IPS-18a (cell line): Measurements from ENCODE around the gene CCDC69.
"Not testable (repeated sequence)": the region's sequence is repeated elsewhere in the genome, so short reads cannot be mapped to it uniquely, and the experiment has no call there.

ENCODE experiments used
- H3K27ac ChIP-seq: one replicate; pipeline ENCODE4 v1.5.1; 2013; ENCODE audit warnings: low read length
- H3K27me3 ChIP-seq: one replicate; pipeline ENCODE4 v1.6.1; 2013; ENCODE audit warnings: mild to moderate bottlenecking, low read length; ENCODE audit not compliant: control insufficient read depth, insufficient read depth
- H3K36me3 ChIP-seq: one replicate; pipeline ENCODE4 v1.6.1; 2013; ENCODE audit warnings: low read depth, low read length; ENCODE audit not compliant: control insufficient read depth
- H3K4me1 ChIP-seq: one replicate; pipeline ENCODE4 v1.6.1; 2013; ENCODE audit warnings: low read depth, low read length; ENCODE audit not compliant: control insufficient read depth
- H3K4me3 ChIP-seq: one replicate; pipeline ENCODE4 v1.5.1; 2013; ENCODE audit warnings: low read length
- H3K9ac ChIP-seq: one replicate; pipeline ENCODE4 v1.6.1; 2013; ENCODE audit warnings: mild to moderate bottlenecking, low read length, moderate library complexity
- H3K9me3 ChIP-seq: one replicate; pipeline ENCODE4 v1.6.1; 2013; ENCODE audit warnings: low read depth, low read length; ENCODE audit not compliant: control insufficient read depth

The CCDC69 gene

GRCh38 chr5:151200913-151201595, 22.8 kb downstream of the CCDC69 start:
- Histone ChIP-seq H3K9ac (no peak overlapping the region), H3K4me1 (no peaks in the 10 kb centered on the region), H3K27ac (no peak overlapping the region), H3K4me3 (no peak overlapping the region), H3K36me3 (no peaks in the 10 kb centered on the region), H3K27me3 (no peaks in the 10 kb centered on the region), H3K9me3 (no peaks in the 10 kb centered on the region)

DNA sequence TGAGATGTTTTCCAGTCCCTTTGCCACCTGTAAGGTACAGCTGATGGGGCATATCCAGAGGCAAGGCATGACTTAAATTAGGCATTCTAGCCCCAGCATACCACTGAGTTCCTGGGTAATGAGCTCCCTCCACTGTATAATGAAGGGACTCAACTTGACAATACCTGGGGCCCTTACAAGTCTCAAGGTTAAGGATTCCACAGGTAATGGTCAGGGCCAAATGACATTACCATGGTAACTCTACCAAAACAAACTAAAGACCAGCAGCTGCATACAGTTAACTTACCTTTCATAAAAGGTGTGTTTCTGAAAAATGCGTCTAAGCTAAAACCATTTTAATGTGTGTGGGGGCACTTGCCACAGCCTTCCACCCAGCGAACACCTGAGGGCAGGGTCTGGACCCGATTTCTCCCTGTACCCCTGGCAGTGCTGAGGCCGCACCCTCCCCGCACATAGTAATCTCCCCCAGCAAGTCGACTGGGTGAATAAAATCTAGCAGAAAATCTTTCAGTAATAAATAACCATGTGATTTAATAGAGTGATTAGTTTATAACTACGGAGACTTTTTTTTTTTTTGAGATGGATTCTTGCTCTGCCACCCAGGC, 24.2 kb downstream of the CCDC69 start:
- Histone ChIP-seq H3K9me3 (no peaks in the 10 kb centered on the region), H3K9ac (no peak overlapping the region), H3K4me3 (no peak overlapping the region), H3K4me1 (no peaks in the 10 kb centered on the region), H3K27ac (no peak overlapping the region), H3K36me3 (no peaks in the 10 kb centered on the region), H3K27me3 (no peaks in the 10 kb centered on the region)

DNA sequence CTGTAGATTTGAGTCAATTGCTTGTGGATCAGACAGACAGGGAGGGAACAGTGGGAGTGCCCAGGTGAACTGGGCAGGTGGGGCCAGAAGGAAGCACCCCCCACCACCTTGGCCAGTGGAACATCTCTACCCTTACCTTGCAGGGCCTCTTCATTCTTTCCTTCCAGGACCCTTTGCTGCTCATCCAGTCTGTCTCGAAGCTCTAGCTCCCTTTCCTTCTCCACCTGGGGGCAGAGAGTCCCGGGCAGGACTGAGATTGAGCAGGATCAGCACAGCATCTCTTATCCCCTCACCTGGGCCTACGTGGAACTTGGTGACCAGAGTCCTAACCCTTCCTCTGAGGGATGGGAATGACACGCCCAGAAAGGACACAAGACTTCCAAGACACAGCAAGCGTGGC, 25.0 kb downstream of the CCDC69 start:
- no peaks in the 10 kb centered on the region for H3K27me3 ChIP-seq
- H3K36me3 ChIP-seq: no peaks in the 10 kb centered on the region
- no peaks in the 10 kb centered on the region for H3K4me1 ChIP-seq

DNA sequence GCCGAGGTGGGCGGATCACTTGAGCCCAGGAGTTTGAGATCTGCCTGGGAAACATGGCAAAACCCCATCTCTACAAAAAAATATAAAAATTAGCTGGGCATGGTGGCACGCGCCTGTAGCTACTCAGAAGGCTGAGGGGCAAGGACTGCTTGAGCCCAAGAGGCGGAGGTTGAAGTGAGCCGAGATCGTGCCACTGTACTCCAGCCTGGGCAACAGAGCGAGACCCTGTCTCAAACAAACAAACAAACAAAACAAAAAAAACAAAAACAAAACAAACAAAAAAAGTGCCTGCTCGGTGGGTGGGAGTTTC, 26.6 kb downstream of the CCDC69 start:
- not testable (repeated sequence) for H3K27ac ChIP-seq, H3K9ac ChIP-seq, H3K36me3 ChIP-seq, H3K4me3 ChIP-seq, H3K27me3 ChIP-seq, H3K4me1 ChIP-seq, H3K9me3 ChIP-seq

More for the DNA sequence above, 25.0 kb downstream of the CCDC69 start:
- Histone ChIP-seq H3K9me3 (no peaks in the 10 kb centered on the region), H3K4me3 (no peak overlapping the region), H3K9ac (no peak overlapping the region), H3K27ac (no peak overlapping the region)

DNA sequence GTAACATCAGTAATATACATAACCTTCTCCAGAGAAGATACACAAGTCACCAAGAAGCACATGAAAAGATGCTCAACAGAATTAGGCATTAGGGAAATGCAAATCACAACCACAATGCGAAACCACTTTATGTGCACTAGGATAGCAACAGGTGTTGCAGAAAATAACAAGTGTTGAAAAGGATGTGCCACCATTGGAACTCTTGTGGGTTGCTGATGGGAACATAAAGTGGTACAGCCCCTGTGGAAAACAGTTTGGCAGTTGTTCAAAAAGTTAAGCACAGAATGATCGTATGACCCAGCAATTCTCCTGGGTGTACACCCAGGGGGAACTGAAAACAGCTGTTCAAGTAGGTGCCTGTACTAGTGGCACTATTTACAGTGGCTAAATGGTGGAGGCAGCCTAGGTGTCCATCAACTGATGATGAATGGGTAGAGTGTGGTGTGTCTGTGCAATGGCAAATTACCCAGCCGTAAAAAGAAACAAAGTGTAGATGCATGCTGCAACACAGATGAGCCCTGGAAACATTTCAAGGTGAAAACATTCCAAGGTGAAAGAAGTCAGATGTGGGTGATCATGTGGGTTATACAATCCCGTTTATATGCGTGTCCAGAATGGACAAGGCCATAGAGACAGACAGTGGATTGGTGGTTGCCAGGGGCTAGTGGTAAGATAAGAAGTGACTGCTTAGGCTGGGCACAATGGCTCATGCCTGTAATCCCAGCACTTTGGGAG, 27.2 kb downstream of the CCDC69 start:
- Histone ChIP-seq H3K4me1 (no peaks in the 10 kb centered on the region), H3K9me3 (no peaks in the 10 kb centered on the region), H3K27ac (no peak overlapping the region), H3K27me3 (no peaks in the 10 kb centered on the region), H3K4me3 (no peak overlapping the region), H3K9ac (no peak overlapping the region), H3K36me3 (no peaks in the 10 kb centered on the region)

DNA sequence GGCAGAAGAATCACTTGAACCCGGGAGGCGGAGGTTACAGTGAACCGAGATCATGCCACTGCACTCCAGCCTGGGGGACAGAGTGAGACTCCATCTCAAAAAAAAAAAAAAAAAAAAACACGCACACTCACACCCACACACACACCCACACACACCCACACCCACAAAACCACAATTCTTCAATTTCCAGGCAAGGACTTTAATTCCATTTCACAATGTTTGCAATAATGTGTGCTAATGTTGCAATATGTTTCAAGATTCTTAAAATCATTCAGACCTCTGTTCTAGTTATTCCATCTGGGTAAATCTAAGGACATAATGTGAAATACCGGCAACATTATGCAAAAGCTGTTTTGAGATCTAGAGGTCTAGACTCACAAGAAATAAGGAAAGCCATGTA, 28.3 kb downstream of the CCDC69 start:
- no peak overlapping the region for H3K27ac ChIP-seq
- no peak overlapping the region for H3K9ac ChIP-seq
- no peaks in the 10 kb centered on the region for H3K36me3 ChIP-seq
- H3K4me1 ChIP-seq: no peaks in the 10 kb centered on the region
- H3K4me3 ChIP-seq: no peak overlapping the region
- no peaks in the 10 kb centered on the region for H3K27me3 ChIP-seq
- H3K9me3 ChIP-seq: no peaks in the 10 kb centered on the region

- Histone ChIP-seq H3K4me1 (no peaks in the 10 kb centered on the region), H3K36me3 (no peaks in the 10 kb centered on the region)
These were observed 31.3 kb downstream of the CCDC69 start for GRCh38 chr5:151192626-151193025.

DNA sequence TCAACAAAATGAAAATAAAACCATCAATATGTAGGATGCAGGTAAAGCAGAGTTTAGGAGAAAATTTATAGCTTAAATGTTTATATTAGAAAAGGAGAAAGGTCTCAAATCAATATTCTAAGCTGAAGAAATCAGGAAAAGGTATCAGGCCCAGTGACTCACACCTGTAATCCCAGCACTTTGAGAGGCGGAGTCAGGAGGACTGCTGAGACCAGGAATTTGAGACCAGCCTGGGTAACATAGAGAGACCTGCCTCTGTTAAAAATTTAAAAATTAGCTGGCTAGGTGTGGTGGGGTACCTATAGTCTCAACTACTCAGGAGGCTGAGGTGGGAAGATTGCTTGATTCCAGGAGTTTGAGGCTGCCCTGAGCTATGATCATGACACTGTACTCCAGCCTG, 32.2 kb downstream of the CCDC69 start:
- H3K9ac ChIP-seq: no peak overlapping the region
- H3K36me3 ChIP-seq: no peaks in the 10 kb centered on the region
- no peak overlapping the region for H3K4me3 ChIP-seq
- H3K9me3 ChIP-seq: no peaks in the 10 kb centered on the region
- H3K4me1 ChIP-seq: peaks cover 2% of the 10 kb centered on the region
- no peaks in the 10 kb centered on the region for H3K27me3 ChIP-seq
- no peak overlapping the region for H3K27ac ChIP-seq

More at GRCh38 chr5:151192626-151193025, 31.3 kb downstream of the CCDC69 start:
- Histone ChIP-seq H3K9ac (no peak overlapping the region), H3K27ac (no peak overlapping the region), H3K27me3 (no peaks in the 10 kb centered on the region), H3K9me3 (no peaks in the 10 kb centered on the region), H3K4me3 (no peak overlapping the region)

DNA sequence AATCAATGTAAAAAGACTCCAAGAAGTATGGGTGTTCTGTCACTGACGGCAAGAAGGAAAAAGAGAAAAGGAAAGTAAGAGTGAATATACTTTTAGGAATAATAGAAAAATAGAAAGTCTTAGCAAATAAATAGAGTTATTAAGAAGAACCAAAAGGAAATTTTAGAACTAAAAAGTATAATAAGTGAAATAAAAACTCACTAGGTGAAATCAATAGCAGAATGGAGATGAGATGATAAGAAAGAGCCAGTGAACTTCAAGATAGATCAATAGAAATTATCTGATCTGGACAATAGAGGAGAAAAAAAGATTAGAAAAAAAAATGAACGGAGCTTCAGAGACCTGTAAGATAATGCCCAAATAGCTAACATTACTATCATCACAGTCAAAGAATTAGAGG, 34.7 kb downstream of the CCDC69 start:
- H3K36me3 ChIP-seq: no peaks in the 10 kb centered on the region
- no peak overlapping the region for H3K9ac ChIP-seq
- H3K27ac ChIP-seq: no peak overlapping the region
- H3K4me3 ChIP-seq: no peak overlapping the region
- H3K4me1 ChIP-seq: peaks cover 8% of the 10 kb centered on the region
- H3K27me3 ChIP-seq: no peaks in the 10 kb centered on the region
- no peaks in the 10 kb centered on the region for H3K9me3 ChIP-seq

DNA sequence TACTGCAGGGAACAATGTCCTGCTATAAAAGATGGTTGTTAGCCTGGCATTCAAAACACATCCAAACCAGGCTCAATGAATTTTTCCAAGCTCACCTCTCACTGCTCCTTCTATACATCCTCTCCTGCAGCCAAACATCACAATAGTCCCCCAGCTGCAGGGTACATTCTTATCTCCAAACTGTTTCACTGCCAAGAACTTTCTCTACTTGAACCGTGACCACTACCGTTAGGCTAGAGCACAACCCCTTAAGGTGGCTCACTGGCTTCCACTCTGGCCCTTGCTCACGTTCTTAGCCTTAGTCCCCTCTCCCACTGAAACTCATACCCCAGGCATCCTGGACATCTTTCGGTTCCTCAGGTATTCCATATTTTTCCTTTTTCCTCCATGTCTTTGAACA, 37.4 kb downstream of the CCDC69 start:
- H3K36me3 ChIP-seq: no peaks in the 10 kb centered on the region
- no peaks in the 10 kb centered on the region for H3K9me3 ChIP-seq
- no peaks in the 10 kb centered on the region for H3K27me3 ChIP-seq
- no peak overlapping the region for H3K9ac ChIP-seq
- peaks cover 8% of the 10 kb centered on the region for H3K4me1 ChIP-seq
- no peak overlapping the region for H3K27ac ChIP-seq
- no peak overlapping the region for H3K4me3 ChIP-seq

GRCh38 chr5:151186052-151186451, 37.8 kb downstream of the CCDC69 start:
- peaks cover 8% of the 10 kb centered on the region for H3K4me1 ChIP-seq
- H3K9ac ChIP-seq: no peak overlapping the region
- H3K4me3 ChIP-seq: no peak overlapping the region
- no peaks in the 10 kb centered on the region for H3K27me3 ChIP-seq
- H3K36me3 ChIP-seq: no peaks in the 10 kb centered on the region
- H3K27ac ChIP-seq: no peak overlapping the region
- no peaks in the 10 kb centered on the region for H3K9me3 ChIP-seq
